GM06990 (cell line): ENCODE measurements around the gene NMT2.

Experiments
- DNase-seq: peaks from one replicate; pipeline ENCODE4 v3.0.0-alpha.2; 2011; ENCODE audit not compliant: insufficient read length; ENCODE audit errors: extremely low read depth
- H3K27me3 ChIP-seq: replicated peaks from 2 replicates; pipeline ENCODE4 v1.6.0; 2011; ENCODE audit warnings: low read length; ENCODE audit not compliant: control insufficient read depth, insufficient read depth
- H3K36me3 ChIP-seq: 2 replicates; pipeline ENCODE4 v1.5.1; 2011; ENCODE audit warnings: low read length; ENCODE audit not compliant: control insufficient read depth, insufficient read depth
- H3K4me3 ChIP-seq: replicated peaks from 2 replicates; pipeline ENCODE4 v1.5.1; 2011; ENCODE audit warnings: low read depth, mild to moderate bottlenecking, control low read depth, low read length
- CTCF ChIP-seq: IDR thresholded peaks from 2 replicates; pipeline ENCODE4 v1.5.1; 2011; ENCODE audit warnings: low read length, control low read depth, mild to moderate bottlenecking, inconsistent platforms; ENCODE audit not compliant: insufficient read depth, poor library complexity, severe bottlenecking

The NMT2 gene

GRCh38 chr10:15144788-15145187, 23.7 kb downstream of the NMT2 start:
- Histone ChIP-seq H3K27me3 (no peaks in the 10 kb centered on the region), H3K36me3 (no peaks in the 10 kb centered on the region; the same call in 1 of the 2 replicates), H3K4me3 (no peak overlapping the region)
- DNase-seq, result no peak
- TF ChIP-seq CTCF, result no peak

- no peak for TF ChIP-seq CTCF
- peak; percentile 29 for DNase-seq
- Histone ChIP-seq H3K4me3 (peak overlapping the region; percentile 46), H3K27me3 (no peaks in the 10 kb centered on the region), H3K36me3 (no peaks in the 10 kb centered on the region; the same call in 1 of the 2 replicates)
Observed at GRCh38 chr10:15141136-15142054, 27.1 kb downstream of the NMT2 start.

- no peaks in the 10 kb centered on the region for H3K27me3 ChIP-seq
- no peaks in the 10 kb centered on the region; the same call in 1 of the 2 replicates for H3K36me3 ChIP-seq
- DNase-seq, result no peak
- no peak for TF ChIP-seq CTCF
- H3K4me3 ChIP-seq, result no peak overlapping the region; the same call in 1 of the 2 replicates
Observed at GRCh38 chr10:15140698-15141097, 27.8 kb downstream of the NMT2 start.

GRCh38 chr10:15137636-15138035, 30.9 kb downstream of the NMT2 start:
- Histone ChIP-seq H3K36me3 (peaks cover 3% of the 10 kb centered on the region), H3K4me3 (no peak overlapping the region), H3K27me3 (no peaks in the 10 kb centered on the region)
- no peak for DNase-seq
- TF ChIP-seq CTCF, result no peak

- H3K4me3 ChIP-seq, result no peak overlapping the region
- no peak for DNase-seq
- peaks cover 3% of the 10 kb centered on the region for H3K36me3 ChIP-seq
- H3K27me3 ChIP-seq, result no peaks in the 10 kb centered on the region
- TF ChIP-seq CTCF, result no peak
Observed at GRCh38 chr10:15137036-15137359, 31.5 kb downstream of the NMT2 start.
